AG04449 (cell line): ENCODE measurements around the gene RAB8B.

Experiments
- CTCF ChIA-PET: fragments of 350-600 bp; formaldehyde crosslinking; extraction: SDS; loops from one replicate; lab custom pipeline; 2021; ENCODE audit warnings: antibody characterized with exemption; lab: Yijun Ruan, JAX
- POLR2A ChIA-PET: fragments of 400-600, 350-600 bp; formaldehyde crosslinking; extraction: SDS; loops from one replicate; lab custom pipeline; 2020; ENCODE audit warnings: antibody characterized with exemption, inconsistent platforms; lab: Yijun Ruan, JAX
- DNase-seq: peaks from one replicate; pipeline ENCODE4 v3.0.0-alpha.2; 2010; ENCODE audit warnings: low read depth, low spot score
- H3K4me3 ChIP-seq: 2 replicates; pipeline ENCODE4 v1.5.1; 2011; ENCODE audit warnings: low read depth, mild to moderate bottlenecking, control low read depth, low read length
- CTCF ChIP-seq: IDR thresholded peaks from one replicate; pipeline ENCODE4 v1.5.1; 2011; ENCODE audit warnings: mild to moderate bottlenecking, moderate library complexity, low read length, control low read depth, inconsistent platforms; ENCODE audit not compliant: insufficient read depth; ENCODE audit errors: missing control alignments

The RAB8B gene

GRCh38 chr15:63163217-63163616, 26.2 kb upstream of the RAB8B start:
- no peak for DNase-seq
- H3K4me3 ChIP-seq: no peak overlapping the region
- POLR2A ChIA-PET: no interaction called here
- CTCF ChIA-PET: no interaction called here
- no peak for TF ChIP-seq CTCF

- TF ChIP-seq CTCF: no peak
- no peak overlapping the region for H3K4me3 ChIP-seq
- DNase-seq: no peak
- ChIA-PET CTCF (interaction anchor here (1.8 kb wide), 1 partner anchor 10 kb away, joined by 8 read pairs; no protein-coding TSS in a partner anchor), POLR2A (interaction anchor here (1.1 kb wide), 1 partner anchor 8 kb away, joined by 4 read pairs; the partner anchor contains the start of gene RPS27L)
These were observed 24.1 kb upstream of the RAB8B start for GRCh38 chr15:63165166-63165859.

GRCh38 chr15:63166219-63166618, 23.2 kb upstream of the RAB8B start:
- no peak for TF ChIP-seq CTCF
- H3K4me3 ChIP-seq: no peak overlapping the region
- DNase-seq: no peak
- POLR2A ChIA-PET: interaction anchor here (1.1 kb wide), 1 partner anchor 9 kb away, joined by 4 read pairs; the partner anchor contains the start of gene RPS27L
- CTCF ChIA-PET: interaction anchor here (0.6 to 1.8 kb wide), 4 partner anchors 9 to 239 kb away, joined by 3 to 8 read pairs (median 4); partner anchors contain the start of gene RPS27L

GRCh38 chr15:63169788-63170187, 19.6 kb upstream of the RAB8B start:
- CTCF ChIA-PET: no interaction called here
- no peak overlapping the region for H3K4me3 ChIP-seq
- no peak for DNase-seq
- no peak for TF ChIP-seq CTCF
- POLR2A ChIA-PET: no interaction called here

- ChIA-PET CTCF (no interaction called here), POLR2A (no interaction called here)
- TF ChIP-seq CTCF: no peak
- DNase-seq: no peak
- H3K4me3 ChIP-seq: no peak overlapping the region
These were observed 17.0 kb upstream of the RAB8B start for GRCh38 chr15:63172376-63172775.

- CTCF ChIA-PET: no interaction called here
- POLR2A ChIA-PET: no interaction called here
- H3K4me3 ChIP-seq: no peak overlapping the region
- DNase-seq: no peak
- TF ChIP-seq CTCF: no peak
These were observed 16.5 kb upstream of the RAB8B start for GRCh38 chr15:63172851-63173451.
